OCI-LY1 (cell line): ENCODE measurements around the gene MAGI2.

Experiments used
- CTCF ChIP-seq: fragments of 200-600 bp; sonication (generic), shearing (Covaris generic); IDR thresholded peaks from 2 replicates; pipeline ENCODE4 v1.5.1; 2017; ENCODE audit warnings: mild to moderate bottlenecking, antibody characterized with exemption, low read length, moderate library complexity, mixed read lengths
- EZH2 ChIP-seq: fragments of 200-600 bp; sonication (generic), shearing (Covaris generic); IDR thresholded peaks from 2 replicates; pipeline ENCODE4 v1.8.0; 2017; ENCODE audit warnings: borderline replicate concordance, mixed run types, mild to moderate bottlenecking, antibody characterized with exemption, low read length, moderate library complexity, mixed read lengths

GRCh38 chr7:79471699-79472098, 18.2 kb upstream of the MAGI2 start:
- no peak for TF ChIP-seq CTCF
- TF ChIP-seq EZH2 = no peak
